DND-41 (cell line): ENCODE data around the gene HRC.
A peak's percentile ranks its signal among the peaks of the same experiment; 100 is the strongest.

ENCODE experiments used
- ATAC-seq: fragments of 200-7000 bp; cut with Tn5 transposase; 3 replicates; pipeline ENCODE4 v1.9.1; 2021; ENCODE audit warnings: low read depth; ENCODE audit not compliant: insufficient read depth
- DNase-seq: peaks from one replicate; pipeline ENCODE4 v3.0.0-alpha.2; 2020
- H2AFZ ChIP-seq: 2 replicates; pipeline ENCODE4 v1.6.0; 2012; ENCODE audit warnings: low read depth, low read length
- H3K27ac ChIP-seq: 2 replicates; pipeline ENCODE4 v1.5.1; 2012; ENCODE audit warnings: low read length, inconsistent platforms
- H3K27me3 ChIP-seq: fragments of 200-600 bp; sonication (generic); 2 replicates; pipeline ENCODE4 v1.6.0; 2012; ENCODE audit warnings: low read length, mild to moderate bottlenecking, inconsistent platforms; ENCODE audit not compliant: insufficient read depth, poor library complexity
- H3K36me3 ChIP-seq: 2 replicates; pipeline ENCODE4 v1.5.1; 2012; ENCODE audit warnings: low read length, inconsistent platforms; ENCODE audit not compliant: insufficient read depth
- H3K4me1 ChIP-seq: 2 replicates; pipeline ENCODE4 v1.5.1; 2012; ENCODE audit warnings: mild to moderate bottlenecking, low read length; ENCODE audit not compliant: insufficient read depth
- H3K4me2 ChIP-seq: 2 replicates; pipeline ENCODE4 v1.6.0; 2012; ENCODE audit warnings: mild to moderate bottlenecking, moderate library complexity, low read length, inconsistent platforms; ENCODE audit not compliant: insufficient read depth
- H3K4me3 ChIP-seq, 2 experiments: fragments of 200-600 bp in 1 of 2; shearing (Covaris generic) in 1 of 2; 2 replicates each; pipeline ENCODE4 v1.5.1; 2012 to 2016; ENCODE audit warnings: inconsistent platforms in 2 of 2, low read length in 2 of 2, mild to moderate bottlenecking in 2 of 2, low read depth in 1 of 2, moderate library complexity in 1 of 2
- H3K79me2 ChIP-seq: 2 replicates; pipeline ENCODE4 v1.6.0; 2012; ENCODE audit warnings: low read length, inconsistent platforms; ENCODE audit not compliant: insufficient read depth
- H3K9ac ChIP-seq: 2 replicates; pipeline ENCODE4 v1.6.0; 2012; ENCODE audit warnings: low read depth, mild to moderate bottlenecking, inconsistent platforms, low read length, moderate library complexity
- H3K9me3 ChIP-seq: 2 replicates; pipeline ENCODE4 v1.5.1; 2012; ENCODE audit warnings: low read length, moderate library complexity, mild to moderate bottlenecking, inconsistent platforms; ENCODE audit not compliant: insufficient read depth, severe bottlenecking
- H4K20me1 ChIP-seq: 2 replicates; pipeline ENCODE4 v1.6.0; 2012; ENCODE audit warnings: low read length; ENCODE audit not compliant: insufficient read depth
- EZH2 ChIP-seq: IDR thresholded peaks from 3 replicates; pipeline ENCODE4 v1.6.1; 2012; ENCODE audit warnings: borderline replicate concordance, low read depth, mild to moderate bottlenecking, moderate library complexity, low read length, inconsistent platforms; ENCODE audit not compliant: severe bottlenecking
- TF ChIP-seq, protein P1 (sequence below): IDR thresholded peaks from 2 replicates; pipeline ENCODE4 v1.5.1; 2012; ENCODE audit warnings: borderline replicate concordance, low read length, moderate library complexity, mild to moderate bottlenecking; ENCODE audit not compliant: poor library complexity, severe bottlenecking; ENCODE audit errors: extremely low read depth

HRC gene

GRCh38 chr19:49150944-49151243 lies 4.3 kb downstream of the HRC start:
- ATAC-seq (no peak; the same call in 2 of the 3 replicates), DNase-seq (no peak)
- Histone ChIP-seq H3K79me2 (no peaks in the 10 kb centered on the region), H3K4me3 (no peak overlapping the region), H3K9ac (peak overlapping the region; percentile 44; the same call in 1 of the 2 replicates), H3K4me2 (peak overlapping the region; percentile 62), H3K36me3 (no peaks in the 10 kb centered on the region), H4K20me1 (peaks cover 2% of the 10 kb centered on the region; the same call in 1 of the 2 replicates), H3K9me3 (no peaks in the 10 kb centered on the region), H3K4me1 (peaks cover 14% of the 10 kb centered on the region), H3K27me3 (no peaks in the 10 kb centered on the region), H3K27ac (no peak overlapping the region), H2AFZ (no peak overlapping the region)
- TF ChIP-seq EZH2 = no peak
- TF ChIP-seq, protein P1, sequence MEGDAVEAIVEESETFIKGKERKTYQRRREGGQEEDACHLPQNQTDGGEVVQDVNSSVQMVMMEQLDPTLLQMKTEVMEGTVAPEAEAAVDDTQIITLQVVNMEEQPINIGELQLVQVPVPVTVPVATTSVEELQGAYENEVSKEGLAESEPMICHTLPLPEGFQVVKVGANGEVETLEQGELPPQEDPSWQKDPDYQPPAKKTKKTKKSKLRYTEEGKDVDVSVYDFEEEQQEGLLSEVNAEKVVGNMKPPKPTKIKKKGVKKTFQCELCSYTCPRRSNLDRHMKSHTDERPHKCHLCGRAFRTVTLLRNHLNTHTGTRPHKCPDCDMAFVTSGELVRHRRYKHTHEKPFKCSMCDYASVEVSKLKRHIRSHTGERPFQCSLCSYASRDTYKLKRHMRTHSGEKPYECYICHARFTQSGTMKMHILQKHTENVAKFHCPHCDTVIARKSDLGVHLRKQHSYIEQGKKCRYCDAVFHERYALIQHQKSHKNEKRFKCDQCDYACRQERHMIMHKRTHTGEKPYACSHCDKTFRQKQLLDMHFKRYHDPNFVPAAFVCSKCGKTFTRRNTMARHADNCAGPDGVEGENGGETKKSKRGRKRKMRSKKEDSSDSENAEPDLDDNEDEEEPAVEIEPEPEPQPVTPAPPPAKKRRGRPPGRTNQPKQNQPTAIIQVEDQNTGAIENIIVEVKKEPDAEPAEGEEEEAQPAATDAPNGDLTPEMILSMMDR = no peak

DNA sequence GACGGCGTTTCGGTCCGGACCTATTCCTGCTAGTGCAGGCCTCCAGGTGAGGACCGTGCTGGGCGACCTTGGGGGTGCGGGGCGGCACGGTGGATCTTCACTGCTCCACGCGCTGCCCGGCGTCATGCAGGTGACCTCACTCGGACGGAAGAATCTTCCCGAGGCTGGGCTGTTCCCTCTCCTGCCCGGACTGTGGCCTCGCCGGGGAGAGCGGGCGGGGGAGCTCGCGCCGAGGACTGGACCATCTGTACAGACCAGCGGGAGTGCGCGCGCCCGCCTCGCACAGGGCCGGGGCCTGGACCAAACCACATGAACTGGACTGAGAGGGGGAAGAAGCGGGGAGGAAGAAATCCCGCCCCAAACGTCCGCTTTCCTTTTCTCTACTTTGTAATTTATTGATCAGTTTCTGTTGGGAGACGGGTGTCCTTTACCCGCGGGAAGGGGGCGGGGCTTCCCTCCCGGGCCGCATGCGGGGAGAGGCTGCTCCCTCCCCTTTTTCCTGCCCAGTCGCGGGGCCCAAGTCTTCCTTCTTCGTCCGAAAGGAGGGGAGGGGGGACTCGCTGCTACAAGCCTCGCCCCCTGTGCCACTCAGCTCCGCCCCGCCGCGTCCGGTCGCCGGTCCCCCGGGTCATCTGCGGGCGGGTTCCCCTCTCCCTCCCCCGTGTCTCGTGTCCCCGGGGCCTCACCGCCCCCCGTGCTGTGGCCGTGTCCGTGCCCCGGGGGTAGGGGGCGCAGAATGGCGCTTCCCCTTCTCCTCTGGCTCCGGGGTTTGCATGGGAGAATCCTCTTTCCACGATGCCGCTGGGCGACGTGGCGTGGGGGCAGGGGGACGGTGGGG lies 4.9 kb downstream of the HRC start:
- no peak overlapping the region for H3K27ac ChIP-seq
- ATAC-seq (peak; percentile 25), DNase-seq (peak; percentile 48)
- no peaks in the 10 kb centered on the region for H3K9me3 ChIP-seq
- H3K27me3 ChIP-seq = no peaks in the 10 kb centered on the region
- H3K4me1 ChIP-seq = peaks cover 18% of the 10 kb centered on the region
- H3K79me2 ChIP-seq = no peaks in the 10 kb centered on the region
- peak overlapping the region; percentile 33; the same call in 1 of the 2 replicates for H2AFZ ChIP-seq
- peak overlapping the region in 1 of 2 experiments; percentile 45; a peak in 2 of 4 replicates for H3K4me3 ChIP-seq
- TF ChIP-seq EZH2 = no peak
- TF ChIP-seq, protein P1 = no peak
- H3K36me3 ChIP-seq = 0 out of 2 replicates have a peak, but pooled peaks cover 4% of the 10 kb centered on the region
- H4K20me1 ChIP-seq = peaks cover 2% of the 10 kb centered on the region; the same call in 1 of the 2 replicates
- H3K4me2 ChIP-seq = peak overlapping the region; percentile 62
- peak overlapping the region; percentile 44; the same call in 1 of the 2 replicates for H3K9ac ChIP-seq

- DNase-seq = no peak
- H3K9ac ChIP-seq = peak overlapping the region; percentile 44; the same call in 1 of the 2 replicates
- no peaks in the 10 kb centered on the region for H3K27me3 ChIP-seq
- H3K9me3 ChIP-seq = no peaks in the 10 kb centered on the region
- H3K4me1 ChIP-seq = peaks cover 18% of the 10 kb centered on the region
- H3K4me3 ChIP-seq = peak overlapping the region in 1 of 2 experiments; percentile 45; a peak in 1 of 4 replicates
- TF ChIP-seq EZH2 = no peak
- TF ChIP-seq, protein P1 = no peak
- H3K27ac ChIP-seq = no peak overlapping the region
- H3K4me2 ChIP-seq = peak overlapping the region; percentile 62
- H3K79me2 ChIP-seq = no peaks in the 10 kb centered on the region
- no peak overlapping the region for H2AFZ ChIP-seq
- ATAC-seq = no peak
- 0 out of 2 replicates have a peak, but pooled peaks cover 5% of the 10 kb centered on the region for H3K36me3 ChIP-seq
- peaks cover 2% of the 10 kb centered on the region; the same call in 1 of the 2 replicates for H4K20me1 ChIP-seq
These were observed 5.5 kb downstream of the HRC start for GRCh38 chr19:49149652-49150105.
